Smooth muscle cell (in vitro differentiated cells): Measurements from ENCODE around the gene ACOX1. TPM values are rescaled to one million over a fixed set of nuclear protein-coding genes. Genes with fewer than 3 reads are reported as not detected.

Experiments
- DNase-seq: peaks from one replicate; lab custom pipeline; 2025; ENCODE audit not compliant: unreplicated experiment; lab: John Stamatoyannopoulos, UW
- H2AFZ ChIP-seq: fragments of 200-600 bp; sonication (generic); 2 replicates; pipeline ENCODE4 v1.6.0; 2016; ENCODE audit warnings: antibody characterized with exemption, low read depth, mild to moderate bottlenecking
- H3F3A ChIP-seq: fragments of 200-600 bp; sonication (generic); 2 replicates; pipeline ENCODE4 v1.6.0; 2017; ENCODE audit warnings: antibody characterized with exemption, low read depth
- H3K27ac ChIP-seq: fragments of 200-600 bp; sonication (generic); 2 replicates; pipeline ENCODE4 v1.5.1; 2016; ENCODE audit warnings: low read depth, mild to moderate bottlenecking
- H3K27me3 ChIP-seq: fragments of 200-600 bp; sonication (generic); 2 replicates; pipeline ENCODE4 v1.6.1; 2016; ENCODE audit warnings: low read depth, mild to moderate bottlenecking
- H3K36me3 ChIP-seq: fragments of 200-600 bp; sonication (generic); 2 replicates; pipeline ENCODE4 v1.5.1; 2016; ENCODE audit warnings: low read depth
- H3K4me1 ChIP-seq: fragments of 200-600 bp; sonication (generic); 2 replicates; pipeline ENCODE4 v1.5.1; 2016; ENCODE audit warnings: low read depth
- H3K4me2 ChIP-seq: fragments of 200-600 bp; sonication (generic); 2 replicates; pipeline ENCODE4 v1.6.0; 2016; ENCODE audit warnings: mild to moderate bottlenecking
- H3K4me3 ChIP-seq: fragments of 200-600 bp; sonication (generic); 2 replicates; pipeline ENCODE4 v1.5.1; 2016; ENCODE audit warnings: mild to moderate bottlenecking
- H3K79me2 ChIP-seq: fragments of 200-600 bp; sonication (generic); 2 replicates; pipeline ENCODE4 v1.6.0; 2016; ENCODE audit warnings: low read depth, mild to moderate bottlenecking
- H3K9ac ChIP-seq: fragments of 200-600 bp; sonication (generic); 2 replicates; pipeline ENCODE4 v1.6.0; 2016; ENCODE audit warnings: low read depth
- H3K9me3 ChIP-seq: fragments of 200-600 bp; sonication (generic); replicated peaks from 2 replicates; pipeline ENCODE4 v1.5.1; 2016; ENCODE audit warnings: low read depth
- H4K20me1 ChIP-seq: fragments of 200-600 bp; sonication (generic); 2 replicates; pipeline ENCODE4 v1.6.0; 2016; ENCODE audit warnings: low read depth
- WGBS: methylation state at CpG from one replicate; pipeline ENCODE4 v1.1.7; 2016; ENCODE audit warnings: low lambda C conversion rate; 5-methylcytosine and 5-hydroxymethylcytosine counted together
- polyA plus RNA-seq: library from polyadenylated mRNA; unstranded; fragments of >200 nt; fragmentation: Nextera tagmentation; extraction: Ambion mirVana; gene quantifications from 2 replicates; pipeline ENCODE4 v1.2.1, GENCODE V29; 2016
- total RNA-seq: library from RNA; depleted of rRNA; stranded (reverse); fragments of >200 nt; gene quantifications from 2 replicates; pipeline ENCODE4 v1.2.3, GENCODE V29; 2014
- TF ChIP-seq, protein P1 (sequence below): fragments of 200-600 bp; sonication (generic); IDR thresholded peaks from 2 replicates; pipeline ENCODE4 v1.5.1; 2017; ENCODE audit warnings: borderline replicate concordance, mild to moderate bottlenecking, antibody characterized with exemption; ENCODE audit not compliant: insufficient read depth, poor library complexity, severe bottlenecking

The ACOX1 gene
- total and polyA plus RNA-seq, 2 experiments from 2014 or later, result 25.9 to 35.3 TPM

DNA sequence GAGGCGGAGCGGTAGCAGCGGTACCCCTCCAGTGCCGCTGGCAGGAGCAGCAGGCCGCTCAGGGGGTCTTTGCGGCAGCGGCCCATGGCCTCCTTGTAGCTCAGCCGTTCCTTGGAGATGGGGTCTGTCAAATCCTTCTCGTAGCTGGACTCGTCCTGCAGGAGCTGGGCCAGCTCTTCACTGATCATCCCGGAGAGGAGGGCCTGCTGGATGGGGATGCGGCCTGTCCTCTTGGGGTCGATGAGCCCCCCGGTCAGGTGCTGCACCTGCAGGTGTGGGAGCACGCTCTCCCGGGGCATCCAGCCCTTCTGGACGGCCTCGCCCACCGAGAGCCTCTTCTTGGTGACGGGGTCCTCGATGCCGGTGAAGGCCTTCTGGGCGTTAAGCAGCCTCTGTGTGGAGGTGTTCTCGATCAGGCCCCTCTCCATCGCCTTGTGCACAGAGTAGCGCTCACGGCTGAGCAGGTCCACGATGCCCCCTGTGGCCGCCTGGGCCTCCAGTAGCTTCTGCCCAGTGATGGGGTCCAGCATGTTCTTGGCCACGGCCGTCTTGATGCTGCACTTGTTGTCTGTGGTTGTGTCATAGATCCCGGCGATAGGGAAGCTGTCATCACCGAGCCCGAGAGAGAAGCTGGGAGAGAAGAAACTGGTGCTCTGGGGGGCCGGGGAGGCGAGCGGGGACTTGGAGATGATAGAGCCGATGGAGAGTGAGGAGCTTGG is 28.3 kb upstream of the ACOX1 start:
- Histone ChIP-seq H3K36me3 (no peaks in the 10 kb centered on the region), H4K20me1 (no peaks in the 10 kb centered on the region), H3K4me1 (no peaks in the 10 kb centered on the region), H3F3A (no peaks in the 10 kb centered on the region), H3K4me3 (no peak overlapping the region), H2AFZ (no peak overlapping the region), H3K9ac (no peak overlapping the region), H3K27me3 (no peaks in the 10 kb centered on the region), H3K27ac (no peak overlapping the region), H3K9me3 (no peaks in the 10 kb centered on the region), H3K4me2 (no peak overlapping the region), H3K79me2 (no peaks in the 10 kb centered on the region)
- 96% methylated on average over 39 of the region's 39 CpGs for WGBS
- DNase-seq, result no peak
- TF ChIP-seq, protein P1, sequence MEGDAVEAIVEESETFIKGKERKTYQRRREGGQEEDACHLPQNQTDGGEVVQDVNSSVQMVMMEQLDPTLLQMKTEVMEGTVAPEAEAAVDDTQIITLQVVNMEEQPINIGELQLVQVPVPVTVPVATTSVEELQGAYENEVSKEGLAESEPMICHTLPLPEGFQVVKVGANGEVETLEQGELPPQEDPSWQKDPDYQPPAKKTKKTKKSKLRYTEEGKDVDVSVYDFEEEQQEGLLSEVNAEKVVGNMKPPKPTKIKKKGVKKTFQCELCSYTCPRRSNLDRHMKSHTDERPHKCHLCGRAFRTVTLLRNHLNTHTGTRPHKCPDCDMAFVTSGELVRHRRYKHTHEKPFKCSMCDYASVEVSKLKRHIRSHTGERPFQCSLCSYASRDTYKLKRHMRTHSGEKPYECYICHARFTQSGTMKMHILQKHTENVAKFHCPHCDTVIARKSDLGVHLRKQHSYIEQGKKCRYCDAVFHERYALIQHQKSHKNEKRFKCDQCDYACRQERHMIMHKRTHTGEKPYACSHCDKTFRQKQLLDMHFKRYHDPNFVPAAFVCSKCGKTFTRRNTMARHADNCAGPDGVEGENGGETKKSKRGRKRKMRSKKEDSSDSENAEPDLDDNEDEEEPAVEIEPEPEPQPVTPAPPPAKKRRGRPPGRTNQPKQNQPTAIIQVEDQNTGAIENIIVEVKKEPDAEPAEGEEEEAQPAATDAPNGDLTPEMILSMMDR, result no peak

DNA sequence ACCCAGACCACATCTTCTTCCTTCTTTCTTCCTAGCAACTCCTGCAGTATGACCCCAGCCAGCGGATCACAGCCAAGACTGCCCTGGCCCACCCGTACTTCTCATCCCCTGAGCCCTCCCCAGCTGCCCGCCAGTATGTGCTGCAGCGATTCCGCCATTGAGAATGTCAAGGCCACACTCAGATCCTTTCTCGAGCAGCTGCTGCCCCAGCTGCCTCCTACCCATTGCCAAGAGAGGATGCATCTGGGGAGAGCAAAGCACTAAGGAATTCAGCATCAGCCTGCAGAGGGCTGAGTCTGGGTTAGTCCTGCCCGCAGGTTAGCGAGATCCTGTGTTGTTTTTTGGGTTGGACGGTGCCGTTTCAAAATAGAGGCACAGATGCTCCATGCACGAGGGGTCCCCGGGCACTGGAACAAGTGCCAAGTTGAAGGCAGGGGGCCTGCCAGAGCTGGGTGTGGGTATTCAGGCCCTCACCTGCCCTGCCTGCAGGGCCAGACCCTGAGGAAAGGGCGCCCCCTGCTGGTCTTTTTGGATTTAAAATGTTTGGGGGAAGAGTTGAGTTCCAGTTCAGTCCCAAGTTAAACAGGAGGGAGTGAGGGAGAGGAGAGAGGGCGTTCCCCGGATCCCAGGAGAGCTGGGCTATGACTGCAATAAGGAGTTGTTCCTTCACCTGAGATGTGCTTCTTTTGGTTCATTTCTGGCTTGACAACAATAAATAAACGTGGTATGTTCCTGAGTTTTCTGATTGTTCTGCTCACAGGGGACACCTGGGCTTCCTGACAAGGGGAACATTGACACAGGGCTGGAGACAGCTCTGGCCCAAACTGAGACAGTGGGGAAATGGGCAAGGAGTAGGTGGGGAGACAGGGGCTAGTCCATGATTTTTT is 26.5 kb upstream of the ACOX1 start:
- H3K36me3 ChIP-seq, result no peaks in the 10 kb centered on the region
- H2AFZ ChIP-seq, result no peak overlapping the region
- no peak overlapping the region for H3K27ac ChIP-seq
- H3K4me3 ChIP-seq, result no peak overlapping the region
- no peaks in the 10 kb centered on the region for H3K27me3 ChIP-seq
- H3K79me2 ChIP-seq, result no peaks in the 10 kb centered on the region
- TF ChIP-seq, protein P1, result peak; percentile 76
- H3K9me3 ChIP-seq, result no peaks in the 10 kb centered on the region
- no peaks in the 10 kb centered on the region for H4K20me1 ChIP-seq
- DNase-seq, result peak; percentile 38
- no peaks in the 10 kb centered on the region for H3K4me1 ChIP-seq
- no peak overlapping the region for H3K9ac ChIP-seq
- H3K4me2 ChIP-seq, result no peak overlapping the region
- H3F3A ChIP-seq, result no peaks in the 10 kb centered on the region
- WGBS, result 73% methylated on average over 16 of the region's 16 CpGs

DNA sequence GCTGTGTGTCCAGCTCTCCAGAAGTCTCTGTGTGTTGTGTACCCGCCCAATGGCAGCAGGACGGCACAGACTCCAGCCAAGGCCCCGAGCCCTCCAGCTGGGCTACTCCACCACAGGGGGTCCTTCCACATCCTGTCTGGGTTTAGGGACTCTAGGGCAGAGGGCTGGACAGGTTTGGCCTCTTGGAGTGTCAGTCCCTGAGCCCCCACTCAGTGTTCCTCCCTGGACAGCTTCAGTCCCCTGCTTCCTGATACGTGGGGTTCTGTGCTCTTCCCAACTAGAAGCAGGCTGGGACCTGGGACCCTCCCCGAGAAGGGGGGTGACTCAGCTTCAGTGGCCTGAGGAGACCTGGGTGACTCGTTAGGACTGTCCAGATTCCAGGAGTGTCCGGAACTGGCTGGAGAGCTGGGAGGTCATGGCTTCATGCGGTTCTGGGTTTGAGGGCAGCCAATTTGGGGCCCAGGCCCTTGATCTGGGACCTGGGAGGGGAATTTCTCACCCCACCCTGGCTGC is 25.8 kb upstream of the ACOX1 start:
- TF ChIP-seq, protein P1, result no peak
- Histone ChIP-seq H3K4me1 (no peaks in the 10 kb centered on the region), H3F3A (no peaks in the 10 kb centered on the region), H3K9ac (no peak overlapping the region), H3K4me2 (no peak overlapping the region), H3K4me3 (no peak overlapping the region), H3K9me3 (no peaks in the 10 kb centered on the region), H2AFZ (no peak overlapping the region), H3K79me2 (no peaks in the 10 kb centered on the region), H3K27ac (no peak overlapping the region), H3K27me3 (no peaks in the 10 kb centered on the region), H3K36me3 (no peaks in the 10 kb centered on the region), H4K20me1 (no peaks in the 10 kb centered on the region)
- DNase-seq, result no peak
- 85% methylated on average over 8 of the region's 8 CpGs for WGBS
